ENCODE measurements around the gene SERTM1. TPM values are rescaled to one million over a fixed set of nuclear protein-coding genes. Genes with fewer than 3 reads are reported as not detected.

SERTM1 gene
- total RNA-seq, 2 donors from 2014 or later = not detected

DNA sequence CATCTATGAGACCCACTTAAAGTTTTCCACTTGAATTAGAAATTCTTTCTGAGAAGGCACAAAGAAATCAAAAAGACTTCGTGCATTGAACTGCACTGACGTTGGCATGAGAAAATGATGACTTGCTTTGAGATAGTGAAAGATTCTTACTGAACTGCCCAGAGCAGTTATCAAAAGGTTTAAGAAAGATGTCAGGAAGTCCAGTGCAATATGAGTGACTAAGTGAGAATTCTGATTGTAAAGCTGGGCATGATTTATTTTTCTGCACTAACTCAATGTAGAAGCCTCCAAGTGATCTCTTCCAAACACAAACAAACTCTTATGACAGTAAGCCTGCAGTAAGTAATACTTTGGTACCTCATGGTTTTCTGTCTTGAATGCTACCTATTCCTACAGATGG is 52.1 kb downstream of the SERTM1 start:
- no peak overlapping the region for H3K27ac Mint-ChIP-seq
- H3K4me1 Mint-ChIP-seq = no peaks in the 10 kb centered on the region
- H3K36me3 Mint-ChIP-seq (ENCODE audit: low read depth) = no peaks in the 10 kb centered on the region
- ATAC-seq (replicated peaks) = no peak
- peaks cover 20% of the 10 kb centered on the region for H3K27me3 Mint-ChIP-seq
- H3K4me3 Mint-ChIP-seq = no peak overlapping the region
- H3K9me3 Mint-ChIP-seq = no peaks in the 10 kb centered on the region

DNA sequence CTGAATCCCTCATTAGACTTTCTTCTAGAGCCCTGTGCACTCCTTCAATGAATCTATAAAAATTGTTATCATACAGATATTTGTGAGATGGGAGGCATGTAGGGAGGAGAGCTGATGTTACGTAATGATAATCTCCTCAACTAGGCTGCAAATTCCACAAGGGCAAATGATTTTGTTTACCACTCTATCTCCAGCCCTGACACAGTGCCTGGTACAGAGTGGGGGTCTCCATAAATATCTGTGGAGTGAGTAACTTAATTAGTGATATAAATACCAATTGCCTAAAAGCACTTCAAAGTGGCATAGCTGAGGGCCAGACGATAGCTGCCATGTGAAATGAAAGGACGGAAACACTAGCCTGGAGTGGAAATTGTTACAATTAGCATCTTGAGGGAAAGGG is 54.2 kb downstream of the SERTM1 start:
- H3K4me3 Mint-ChIP-seq = no peak overlapping the region
- no peak for ATAC-seq (replicated peaks)
- H3K9me3 Mint-ChIP-seq = no peaks in the 10 kb centered on the region
- H3K27me3 Mint-ChIP-seq = peaks cover 12% of the 10 kb centered on the region
- no peak overlapping the region for H3K27ac Mint-ChIP-seq
- no peaks in the 10 kb centered on the region for H3K36me3 Mint-ChIP-seq (ENCODE audit: low read depth)
- no peaks in the 10 kb centered on the region for H3K4me1 Mint-ChIP-seq

GRCh38 chr13:36736119-36736726 is 62.4 kb downstream of the SERTM1 start:
- no peak for ATAC-seq (replicated peaks)
- H3K27me3 Mint-ChIP-seq = peaks cover 6% of the 10 kb centered on the region

GRCh38 chr13:36737524-36738083 is 63.8 kb downstream of the SERTM1 start:
- H3K36me3 Mint-ChIP-seq (ENCODE audit: low read depth) = no peaks in the 10 kb centered on the region
- H3K27ac Mint-ChIP-seq = no peak overlapping the region
- ATAC-seq (replicated peaks) = no peak

More at GRCh38 chr13:36736119-36736726, 62.4 kb downstream of the SERTM1 start:
- Mint-ChIP-seq H3K9me3 (no peaks in the 10 kb centered on the region), H3K4me1 (no peaks in the 10 kb centered on the region), H3K27ac (no peak overlapping the region), H3K4me3 (no peak overlapping the region), H3K36me3 (ENCODE audit: low read depth) (no peaks in the 10 kb centered on the region)

GRCh38 chr13:36745436-36745835 is 71.6 kb downstream of the SERTM1 start:
- Mint-ChIP-seq H3K4me1 (no peaks in the 10 kb centered on the region), H3K4me3 (no peak overlapping the region), H3K27me3 (no peaks in the 10 kb centered on the region), H3K27ac (no peak overlapping the region), H3K9me3 (no peaks in the 10 kb centered on the region), H3K36me3 (ENCODE audit: low read depth) (no peaks in the 10 kb centered on the region)
- ATAC-seq (replicated peaks) = no peak

More at GRCh38 chr13:36737524-36738083, 63.8 kb downstream of the SERTM1 start:
- no peaks in the 10 kb centered on the region for H3K4me1 Mint-ChIP-seq
- peaks cover 6% of the 10 kb centered on the region for H3K27me3 Mint-ChIP-seq
- H3K9me3 Mint-ChIP-seq = no peaks in the 10 kb centered on the region
- no peak overlapping the region for H3K4me3 Mint-ChIP-seq

DNA sequence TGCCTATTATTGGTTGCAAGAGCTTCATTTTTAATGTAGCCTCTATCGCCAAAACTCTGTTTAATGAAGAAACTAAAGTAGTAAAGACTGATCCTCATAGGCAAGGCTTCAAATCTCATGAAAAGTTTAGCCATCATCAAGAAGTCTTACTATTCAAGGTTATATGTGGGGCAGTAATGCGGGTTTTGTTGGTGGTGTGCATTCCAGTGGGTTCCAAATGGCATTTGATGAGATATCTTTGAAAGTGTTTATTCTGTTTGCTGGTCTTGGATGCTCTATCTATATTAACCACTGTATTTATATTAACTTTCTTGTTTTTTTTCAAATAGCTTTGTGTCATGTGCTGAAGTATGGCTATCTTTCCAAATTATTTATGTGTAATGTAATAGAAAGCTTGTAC is 72.2 kb downstream of the SERTM1 start:
- Mint-ChIP-seq H3K36me3 (ENCODE audit: low read depth) (no peaks in the 10 kb centered on the region), H3K4me3 (no peak overlapping the region), H3K27me3 (peaks cover 3% of the 10 kb centered on the region), H3K4me1 (no peaks in the 10 kb centered on the region), H3K27ac (no peak overlapping the region), H3K9me3 (no peaks in the 10 kb centered on the region)
- no peak for ATAC-seq (replicated peaks)

Other genes starting within 250 kb of the SERTM1 start
- gene CCNA1, start 241.5 kb upstream of the SERTM1 start, total RNA-seq = under 1 TPM; 0.34 to 0.76 TPM
- 10 to 100 TPM; 13.9 to 15.3 TPM for gene RFXAP, start 145.2 kb downstream of the SERTM1 start, total RNA-seq
- under 1 TPM in 1 of 2 donors, not detected in 1; 0.42 TPM for gene SMAD9, start 246.2 kb downstream of the SERTM1 start, total RNA-seq